Cardiac fibroblast (primary cell): Measurements from ENCODE around the gene CNOT4.

Experiments
- DNase-seq, 2 donors: peaks; one replicate each; pipeline versions ENCODE4 v3.0.0 to v3.0.0-alpha.2; 2010; ENCODE audit warnings: low read depth in 2 of 2
- H3K4me3 ChIP-seq, 2 donors: replicated peaks in 1 of 2; 1 replicate in 1 of 2; 2 replicates in 1 of 2; pipeline ENCODE4 v1.5.1; 2011; ENCODE audit warnings: low read depth in 2 of 2, low read length in 2 of 2, mild to moderate bottlenecking in 2 of 2, moderate library complexity in 1 of 2
- CTCF ChIP-seq: IDR thresholded peaks from one replicate; pipeline ENCODE4 v1.5.1; 2011; ENCODE audit warnings: low read depth, mild to moderate bottlenecking, low read length, inconsistent platforms

Gene CNOT4

GRCh38 chr7:135552148-135552547 is 42.2 kb upstream of the CNOT4 start:
- no peak overlapping the region for H3K4me3 ChIP-seq
- no peak for TF ChIP-seq CTCF
- DNase-seq = no peak

GRCh38 chr7:135550196-135550595 is 40.3 kb upstream of the CNOT4 start:
- H3K4me3 ChIP-seq = no peak overlapping the region
- no peak for DNase-seq
- no peak for TF ChIP-seq CTCF

GRCh38 chr7:135541029-135541428 is 31.1 kb upstream of the CNOT4 start:
- DNase-seq = no peak
- H3K4me3 ChIP-seq = no peak overlapping the region
- no peak for TF ChIP-seq CTCF

GRCh38 chr7:135539629-135540028 is 29.7 kb upstream of the CNOT4 start:
- DNase-seq = no peak
- H3K4me3 ChIP-seq = no peak overlapping the region
- no peak for TF ChIP-seq CTCF

GRCh38 chr7:135538376-135538775 is 28.5 kb upstream of the CNOT4 start:
- no peak overlapping the region for H3K4me3 ChIP-seq
- TF ChIP-seq CTCF = no peak
- peak in 1 of 2 donors; percentile 8 for DNase-seq

GRCh38 chr7:135537905-135538304 is 28.0 kb upstream of the CNOT4 start:
- no peak for DNase-seq
- H3K4me3 ChIP-seq = no peak overlapping the region
- no peak for TF ChIP-seq CTCF

- H3K4me3 ChIP-seq = no peak overlapping the region
- DNase-seq = no peak
- TF ChIP-seq CTCF = no peak
Measured at GRCh38 chr7:135537453-135537852, 27.6 kb upstream of the CNOT4 start.
